Left ventricle myocardium inferior (tissue), 1 donor: ENCODE data around the gene UNC13B. TPM values are rescaled to one million over a fixed set of nuclear protein-coding genes. Genes with fewer than 3 reads are reported as not detected.

Experiments
- DNase-seq: peaks from one replicate; pipeline ENCODE4 v3.0.0-alpha.2; 2020
- H3K27ac ChIP-seq: fragments of 200-600 bp; replicated peaks from 2 replicates; pipeline ENCODE4 v1.8.0; 2021
- H3K27me3 ChIP-seq: fragments of 200-600 bp; 2 replicates; pipeline ENCODE4 v1.8.0; 2021; ENCODE audit warnings: low read depth
- H3K36me3 ChIP-seq: fragments of 200-600 bp; 2 replicates; pipeline ENCODE4 v1.8.0; 2021
- H3K4me1 ChIP-seq: fragments of 200-600 bp; 2 replicates; pipeline ENCODE4 v1.8.0; 2021
- H3K4me3 ChIP-seq: fragments of 200-600 bp; 2 replicates; pipeline ENCODE4 v1.8.0; 2021; ENCODE audit warnings: mild to moderate bottlenecking, moderate library complexity
- H3K9me3 ChIP-seq: fragments of 200-600 bp; replicated peaks from 2 replicates; pipeline ENCODE4 v1.8.0; 2021
- intact Hi-C: fragments of 100-400 bp; cut with micrococcal nuclease; formaldehyde crosslinking; loops from one replicate; pipeline ENCODE4 v1.11.0; 2022
- total RNA-seq: library from RNA; stranded (reverse); fragmentation: NEBNext Ultra II Directional; extraction: Animal tissue kit (Norgen Biotek cat#: 25700); gene quantifications from one replicate; pipeline ENCODE4 v1.2.1, GENCODE V29; 2021
- TF ChIP-seq, protein P1 (sequence below): fragments of 200-600 bp; IDR thresholded peaks from 2 replicates; pipeline ENCODE4 v1.8.0; 2021; ENCODE audit warnings: antibody characterized with exemption, mild to moderate bottlenecking, borderline replicate concordance
- donor health status: DM: no; HTN: yes; CAD: no; lungs with severe emphysema.

The UNC13B gene
- total RNA-seq, 1 donor from 2014 or later = 21.6 TPM

DNA sequence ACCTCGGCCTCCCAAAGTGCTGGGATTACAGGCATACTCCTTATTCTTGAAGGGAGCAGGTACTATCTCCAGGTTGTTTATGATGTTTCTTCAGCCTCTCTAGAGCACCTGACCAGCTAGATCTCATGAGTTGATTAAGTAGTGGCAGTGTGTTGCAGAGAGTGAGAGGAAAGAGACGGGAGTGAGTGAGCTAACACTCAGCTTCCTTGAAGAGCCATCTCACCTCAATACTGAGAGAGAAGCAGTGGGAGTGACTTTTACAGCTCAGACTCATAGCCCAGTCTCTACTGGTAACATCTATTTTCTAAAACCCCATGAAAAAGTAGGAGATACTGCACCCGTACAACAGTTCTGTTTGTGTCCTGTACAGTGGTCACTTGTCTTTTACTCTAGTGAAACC lies 284.2 kb downstream of the UNC13B start:
- no peaks in the 10 kb centered on the region for H3K4me1 ChIP-seq
- TF ChIP-seq, protein P1, sequence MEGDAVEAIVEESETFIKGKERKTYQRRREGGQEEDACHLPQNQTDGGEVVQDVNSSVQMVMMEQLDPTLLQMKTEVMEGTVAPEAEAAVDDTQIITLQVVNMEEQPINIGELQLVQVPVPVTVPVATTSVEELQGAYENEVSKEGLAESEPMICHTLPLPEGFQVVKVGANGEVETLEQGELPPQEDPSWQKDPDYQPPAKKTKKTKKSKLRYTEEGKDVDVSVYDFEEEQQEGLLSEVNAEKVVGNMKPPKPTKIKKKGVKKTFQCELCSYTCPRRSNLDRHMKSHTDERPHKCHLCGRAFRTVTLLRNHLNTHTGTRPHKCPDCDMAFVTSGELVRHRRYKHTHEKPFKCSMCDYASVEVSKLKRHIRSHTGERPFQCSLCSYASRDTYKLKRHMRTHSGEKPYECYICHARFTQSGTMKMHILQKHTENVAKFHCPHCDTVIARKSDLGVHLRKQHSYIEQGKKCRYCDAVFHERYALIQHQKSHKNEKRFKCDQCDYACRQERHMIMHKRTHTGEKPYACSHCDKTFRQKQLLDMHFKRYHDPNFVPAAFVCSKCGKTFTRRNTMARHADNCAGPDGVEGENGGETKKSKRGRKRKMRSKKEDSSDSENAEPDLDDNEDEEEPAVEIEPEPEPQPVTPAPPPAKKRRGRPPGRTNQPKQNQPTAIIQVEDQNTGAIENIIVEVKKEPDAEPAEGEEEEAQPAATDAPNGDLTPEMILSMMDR = no peak
- no peaks in the 10 kb centered on the region for H3K27me3 ChIP-seq
- no peak overlapping the region for H3K4me3 ChIP-seq
- DNase-seq = no peak
- H3K36me3 ChIP-seq = no peaks in the 10 kb centered on the region
- intact Hi-C loops = no loop called here
- H3K27ac ChIP-seq = no peak overlapping the region
- H3K9me3 ChIP-seq = no peaks in the 10 kb centered on the region

DNA sequence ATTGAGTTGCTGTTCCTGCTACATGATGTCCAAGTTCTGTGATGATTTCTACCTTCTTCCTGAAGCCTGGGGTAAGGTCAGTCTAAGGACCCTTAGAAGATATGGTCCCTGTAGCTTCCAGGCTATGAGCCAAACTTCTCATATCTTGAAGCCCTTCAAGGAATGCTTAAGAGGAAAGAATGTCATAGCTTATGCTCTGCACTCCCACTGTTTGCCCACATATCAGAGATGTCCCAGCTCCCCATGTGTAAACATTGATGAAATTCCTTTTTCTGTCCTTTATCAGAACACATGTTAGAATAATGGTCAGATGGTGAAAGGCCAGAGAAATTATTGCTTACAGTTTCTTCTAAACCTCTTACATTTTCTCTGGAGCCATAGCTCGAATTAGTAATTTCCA lies 286.7 kb downstream of the UNC13B start:
- H3K36me3 ChIP-seq = no peaks in the 10 kb centered on the region
- H3K27ac ChIP-seq = no peak overlapping the region
- TF ChIP-seq, protein P1 = no peak
- no peaks in the 10 kb centered on the region for H3K27me3 ChIP-seq
- H3K4me3 ChIP-seq = no peak overlapping the region
- intact Hi-C loops = no loop called here
- no peaks in the 10 kb centered on the region for H3K9me3 ChIP-seq
- no peaks in the 10 kb centered on the region for H3K4me1 ChIP-seq
- no peak for DNase-seq

DNA sequence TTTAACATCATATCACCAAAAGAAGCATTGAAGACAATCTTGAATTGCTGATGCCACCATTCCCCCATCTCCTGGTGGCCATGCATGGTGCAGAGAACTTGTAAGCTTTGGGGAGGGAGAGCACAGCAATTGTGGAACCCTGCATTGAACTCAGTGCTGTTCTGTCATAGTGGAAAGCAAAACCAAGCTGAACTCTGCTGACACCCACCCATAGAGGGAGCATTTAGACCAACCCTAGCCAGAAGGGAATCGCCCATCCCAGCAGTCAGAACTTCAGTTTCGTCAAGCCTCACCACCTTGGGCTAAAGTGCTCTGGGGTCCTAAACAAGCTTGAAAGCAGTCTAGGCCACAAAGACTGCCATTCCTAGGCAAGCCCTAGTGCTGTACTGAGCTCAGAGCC lies 290.7 kb downstream of the UNC13B start:
- intact Hi-C loops = no loop called here
- Histone ChIP-seq H3K36me3 (no peaks in the 10 kb centered on the region), H3K9me3 (peaks cover 12% of the 10 kb centered on the region)

DNA sequence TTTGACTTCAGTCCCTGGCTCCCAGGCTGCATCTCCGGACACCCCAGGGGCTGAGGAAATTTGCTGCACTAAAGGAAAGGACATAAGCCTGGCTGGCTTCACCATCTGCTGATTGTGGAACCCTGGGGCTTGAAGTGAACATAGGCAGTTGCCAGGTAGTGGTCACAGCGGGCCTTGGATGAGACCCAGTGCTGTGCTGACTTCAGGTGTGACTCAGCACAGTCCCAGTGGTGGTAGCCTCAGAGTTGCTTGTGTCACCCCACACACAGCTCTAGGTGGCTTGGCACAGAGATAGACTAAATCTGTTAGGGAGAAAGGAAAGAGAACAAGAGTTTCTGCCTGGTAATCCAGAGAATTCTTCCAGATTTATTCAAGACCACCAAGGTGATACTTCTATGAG lies 292.0 kb downstream of the UNC13B start:
- no peaks in the 10 kb centered on the region for H3K36me3 ChIP-seq
- no peak overlapping the region for H3K27ac ChIP-seq
- no peak for DNase-seq
- TF ChIP-seq, protein P1 = no peak
- no peaks in the 10 kb centered on the region for H3K27me3 ChIP-seq
- intact Hi-C loops = no loop called here
- H3K4me1 ChIP-seq = no peaks in the 10 kb centered on the region
- H3K9me3 ChIP-seq = peaks cover 12% of the 10 kb centered on the region
- H3K4me3 ChIP-seq = no peak overlapping the region

More for the DNA sequence above, 290.7 kb downstream of the UNC13B start:
- no peaks in the 10 kb centered on the region for H3K4me1 ChIP-seq
- no peak overlapping the region for H3K27ac ChIP-seq
- H3K27me3 ChIP-seq = no peaks in the 10 kb centered on the region
- DNase-seq = no peak
- H3K4me3 ChIP-seq = no peak overlapping the region
- TF ChIP-seq, protein P1 = no peak

Other genes with a start within 250 kb of the UNC13B start
- 0.11 TPM for gene PHF24, start 203.7 kb upstream of the UNC13B start, total RNA-seq
- 70.0 TPM for gene DNAJB5, start 172.3 kb upstream of the UNC13B start, total RNA-seq
- gene VCP, start 89.4 kb upstream of the UNC13B start, total RNA-seq = 253 TPM
- 5.6 TPM for gene FANCG, start 82.1 kb upstream of the UNC13B start, total RNA-seq
- gene PIGO, start 65.4 kb upstream of the UNC13B start, total RNA-seq = 9.4 TPM
- gene STOML2, start 58.9 kb upstream of the UNC13B start, total RNA-seq = 132 TPM
- 17.0 TPM for gene ATOSB, start 46.1 kb upstream of the UNC13B start, total RNA-seq